GM10847 (cell line): Measurements from ENCODE around the gene BOD1L2.

Source experiments
- POLR2A ChIP-seq: IDR thresholded peaks from 2 replicates; pipeline ENCODE4 v1.6.1; 2011; ENCODE audit not compliant: insufficient read length; ENCODE audit errors: extremely low read depth

BOD1L2 gene

GRCh38 chr18:57190026-57190425 lies 43.1 kb downstream of the BOD1L2 start:
- TF ChIP-seq POLR2A: no peak

GRCh38 chr18:57194070-57194469 lies 47.2 kb downstream of the BOD1L2 start:
- TF ChIP-seq POLR2A: no peak

GRCh38 chr18:57194622-57195021 lies 47.7 kb downstream of the BOD1L2 start:
- no peak for TF ChIP-seq POLR2A

- no peak for TF ChIP-seq POLR2A
Measured at GRCh38 chr18:57195341-57195740, 48.5 kb downstream of the BOD1L2 start.

- no peak for TF ChIP-seq POLR2A
Measured at GRCh38 chr18:57197261-57197660, 50.4 kb downstream of the BOD1L2 start.

GRCh38 chr18:57198073-57198472 lies 51.2 kb downstream of the BOD1L2 start:
- TF ChIP-seq POLR2A: no peak
